Measurements from ENCODE around the gene HLCS. TPM values are rescaled to one million over a fixed set of nuclear protein-coding genes. Genes with fewer than 3 reads are reported as not detected.

Gene HLCS
- total RNA-seq, 2 experiments from 2014 or later: 12.5 to 15.5 TPM

- no peaks in the 10 kb centered on the region for H3K4me1 Mint-ChIP-seq (ENCODE audit: low read depth)
- ChIA-PET POLR2A (no interaction called here), CTCF (no interaction called here)
- no peaks in the 10 kb centered on the region for H3K27me3 Mint-ChIP-seq
- DNase-seq: no peak
- H3K36me3 Mint-ChIP-seq (ENCODE audit: low read depth): peaks cover 7% of the 10 kb centered on the region
- no peak for TF ChIP-seq CTCF (IDR thresholded peaks at IDR 0.05)
- intact Hi-C loops (cut with micrococcal nuclease): no loop called here
- H3K9me3 Mint-ChIP-seq: no peaks in the 10 kb centered on the region
- H3K4me3 Mint-ChIP-seq: no peak overlapping the region
- no peak for ATAC-seq
- no peak overlapping the region for H3K27ac Mint-ChIP-seq
Measured at GRCh38 chr21:36791180-36791579, 175.3 kb downstream of the HLCS start.

- no peaks in the 10 kb centered on the region for H3K27me3 Mint-ChIP-seq
- no peaks in the 10 kb centered on the region for H3K4me1 Mint-ChIP-seq (ENCODE audit: low read depth)
- ATAC-seq: no peak
- no peak for DNase-seq
- peaks cover 7% of the 10 kb centered on the region for H3K36me3 Mint-ChIP-seq (ENCODE audit: low read depth)
- TF ChIP-seq CTCF (IDR thresholded peaks at IDR 0.05): no peak
- ChIA-PET POLR2A (no interaction called here), CTCF (no interaction called here)
- intact Hi-C loops (cut with micrococcal nuclease): no loop called here
- H3K27ac Mint-ChIP-seq: no peak overlapping the region
- no peak overlapping the region for H3K4me3 Mint-ChIP-seq
- no peaks in the 10 kb centered on the region for H3K9me3 Mint-ChIP-seq
Measured at GRCh38 chr21:36790616-36791015, 175.9 kb downstream of the HLCS start.

- ATAC-seq: no peak
- no peak for DNase-seq
- ChIA-PET CTCF (interaction anchor here (1.2 kb wide), 1 partner anchor 66 kb away, joined by 4 read pairs; no protein-coding TSS in a partner anchor), POLR2A (no interaction called here)
- TF ChIP-seq CTCF (IDR thresholded peaks at IDR 0.05): no peak
- no peaks in the 10 kb centered on the region for H3K4me1 Mint-ChIP-seq (ENCODE audit: low read depth)
- no peak overlapping the region for H3K27ac Mint-ChIP-seq
- intact Hi-C loops (cut with micrococcal nuclease): no loop called here
- no peaks in the 10 kb centered on the region for H3K36me3 Mint-ChIP-seq (ENCODE audit: low read depth)
- no peaks in the 10 kb centered on the region for H3K27me3 Mint-ChIP-seq
- no peaks in the 10 kb centered on the region for H3K9me3 Mint-ChIP-seq
- no peak overlapping the region for H3K4me3 Mint-ChIP-seq
Measured at GRCh38 chr21:36788120-36788638, 178.3 kb downstream of the HLCS start.

- ChIA-PET POLR2A (interaction anchor here (1.2 kb wide), 1 partner anchor 37 kb away, joined by 3 read pairs; no protein-coding TSS in a partner anchor), CTCF (no interaction called here)
- no peak for TF ChIP-seq CTCF (IDR thresholded peaks at IDR 0.05)
- intact Hi-C loops (cut with micrococcal nuclease): no loop called here
- no peak overlapping the region for H3K27ac Mint-ChIP-seq
- no peak overlapping the region for H3K4me3 Mint-ChIP-seq
- H3K36me3 Mint-ChIP-seq (ENCODE audit: low read depth): no peaks in the 10 kb centered on the region
- no peaks in the 10 kb centered on the region for H3K4me1 Mint-ChIP-seq (ENCODE audit: low read depth)
- DNase-seq: no peak
- no peaks in the 10 kb centered on the region for H3K9me3 Mint-ChIP-seq
- no peak for ATAC-seq
- H3K27me3 Mint-ChIP-seq: no peaks in the 10 kb centered on the region
Measured at GRCh38 chr21:36786186-36786585, 180.3 kb downstream of the HLCS start.

- no peak overlapping the region for H3K27ac Mint-ChIP-seq
- H3K4me3 Mint-ChIP-seq: no peak overlapping the region
- no peaks in the 10 kb centered on the region for H3K36me3 Mint-ChIP-seq (ENCODE audit: low read depth)
- DNase-seq (no peak), ATAC-seq (no peak)
- H3K4me1 Mint-ChIP-seq (ENCODE audit: low read depth): no peaks in the 10 kb centered on the region
- intact Hi-C loops (cut with micrococcal nuclease): no loop called here
- H3K27me3 Mint-ChIP-seq: no peaks in the 10 kb centered on the region
- ChIA-PET CTCF (no interaction called here), POLR2A (interaction anchor here (1.2 kb wide), 1 partner anchor 38 kb away, joined by 3 read pairs; no protein-coding TSS in a partner anchor)
- no peaks in the 10 kb centered on the region for H3K9me3 Mint-ChIP-seq
- TF ChIP-seq CTCF (IDR thresholded peaks at IDR 0.05): no peak
Measured at GRCh38 chr21:36785615-36786014, 180.9 kb downstream of the HLCS start.

All from activated CD8-positive, alpha-beta T cell treated with anti-CD3 and anti-CD28 coated beads for 36 hours (primary cell).